H9 (cell line): ENCODE measurements around the gene MTFP1. TPM values are rescaled to one million over a fixed set of nuclear protein-coding genes. Genes with fewer than 3 reads are reported as not detected.
"Not testable (repeated sequence)": the region's sequence is repeated elsewhere in the genome, so short reads cannot be mapped to it uniquely, and the experiment has no call there.

ENCODE experiments used
- DNase-seq: peaks from one replicate; pipeline ENCODE4 v3.0.0-alpha.2; 2017
- H2AFZ ChIP-seq: one replicate; pipeline ENCODE4 v1.6.1; 2013; ENCODE audit warnings: mild to moderate bottlenecking, low read length, control low read depth, moderate library complexity
- H2AK5ac ChIP-seq: 2 replicates; pipeline ENCODE4 v1.6.1; 2013; ENCODE audit warnings: low read length, control low read depth, mixed read lengths; ENCODE audit not compliant: insufficient read length
- H2BK120ac ChIP-seq: one replicate; pipeline ENCODE4 v1.6.1; 2013; ENCODE audit warnings: low read depth, mild to moderate bottlenecking, low read length, control low read depth, inconsistent platforms; ENCODE audit not compliant: poor library complexity, severe bottlenecking
- H2BK12ac ChIP-seq: 2 replicates; pipeline ENCODE4 v1.6.1; 2013; ENCODE audit warnings: low read length, control low read depth, mixed read lengths, low read depth; ENCODE audit not compliant: insufficient read length
- H2BK15ac ChIP-seq: 2 replicates; pipeline ENCODE4 v1.6.1; 2013; ENCODE audit warnings: low read depth, low read length, control low read depth
- H2BK20ac ChIP-seq: one replicate; pipeline ENCODE4 v1.6.1; 2013; ENCODE audit warnings: low read depth, mild to moderate bottlenecking, low read length, control low read depth, inconsistent platforms; ENCODE audit not compliant: poor library complexity, severe bottlenecking
- H2BK5ac ChIP-seq: 2 replicates; pipeline ENCODE4 v1.6.1; 2013; ENCODE audit warnings: low read length, control low read depth, mixed read lengths; ENCODE audit not compliant: insufficient read length
- H3K14ac ChIP-seq: 2 replicates; pipeline ENCODE4 v1.6.1; 2013; ENCODE audit warnings: low read length, control low read depth; ENCODE audit not compliant: insufficient read depth
- H3K18ac ChIP-seq: 2 replicates; pipeline ENCODE4 v1.6.1; 2013; ENCODE audit warnings: low read depth, mild to moderate bottlenecking, mixed read lengths, low read length, control low read depth; ENCODE audit not compliant: insufficient read length
- H3K23ac ChIP-seq: 2 replicates; pipeline ENCODE4 v1.6.1; 2013; ENCODE audit warnings: low read length, control low read depth, mixed read lengths, low read depth; ENCODE audit not compliant: insufficient read length
- H3K23me2 ChIP-seq: 2 replicates; pipeline ENCODE4 v1.6.1; 2013; ENCODE audit warnings: low read depth, mild to moderate bottlenecking, mixed read lengths, low read length, control low read depth; ENCODE audit not compliant: insufficient read length, poor library complexity, severe bottlenecking
- H3K27ac ChIP-seq: 2 replicates; pipeline ENCODE4 v1.5.1; 2013; ENCODE audit warnings: low read length, control low read depth, mixed read lengths, low read depth; ENCODE audit not compliant: insufficient read length
- H3K27me3 ChIP-seq: 2 replicates; pipeline ENCODE4 v1.6.1; 2013; ENCODE audit warnings: low read length, control low read depth, inconsistent platforms; ENCODE audit not compliant: insufficient read depth
- H3K4ac ChIP-seq: 2 replicates; pipeline ENCODE4 v1.6.1; 2013; ENCODE audit warnings: low read depth, mild to moderate bottlenecking, control low read depth, inconsistent platforms, low read length, moderate library complexity
- H3K4me1 ChIP-seq: 2 replicates; pipeline ENCODE4 v1.6.1; 2013; ENCODE audit warnings: low read length, control low read depth, inconsistent platforms; ENCODE audit not compliant: insufficient read depth
- H3K4me2 ChIP-seq: 2 replicates; pipeline ENCODE4 v1.6.1; 2013; ENCODE audit warnings: low read length, control low read depth, mixed read lengths; ENCODE audit not compliant: insufficient read length, insufficient read depth
- H3K56ac ChIP-seq: 2 replicates; pipeline ENCODE4 v1.6.1; 2013; ENCODE audit warnings: low read depth, mild to moderate bottlenecking, mixed read lengths, low read length, control low read depth; ENCODE audit not compliant: insufficient read length
- H3K79me1 ChIP-seq: 2 replicates; pipeline ENCODE4 v1.6.1; 2013; ENCODE audit warnings: low read depth, mild to moderate bottlenecking, moderate library complexity, low read length, control low read depth, inconsistent platforms; ENCODE audit not compliant: insufficient read depth, poor library complexity, severe bottlenecking
- H3K79me2 ChIP-seq: 2 replicates; pipeline ENCODE4 v1.6.1; 2013; ENCODE audit warnings: low read length, control low read depth, inconsistent platforms; ENCODE audit not compliant: insufficient read depth
- H3K9ac ChIP-seq: 2 replicates; pipeline ENCODE4 v1.6.1; 2013; ENCODE audit warnings: low read length, control low read depth, mixed read lengths; ENCODE audit not compliant: insufficient read length; ENCODE audit errors: extremely low read depth
- H3K9me3 ChIP-seq: one replicate; pipeline ENCODE4 v1.6.1; 2013; ENCODE audit warnings: low read depth, low read length, inconsistent platforms; ENCODE audit not compliant: control insufficient read depth
- H3T11ph ChIP-seq: one replicate; pipeline ENCODE4 v1.6.1; 2013; ENCODE audit warnings: mild to moderate bottlenecking, low read length, control low read depth, inconsistent platforms
- H4K20me1 ChIP-seq: one replicate; pipeline ENCODE4 v1.6.1; 2013; ENCODE audit not compliant: control insufficient read depth, insufficient read length, insufficient read depth
- H4K5ac ChIP-seq: 2 replicates; pipeline ENCODE4 v1.6.1; 2013; ENCODE audit warnings: low read depth, mild to moderate bottlenecking, mixed read lengths, low read length, control low read depth; ENCODE audit not compliant: insufficient read length
- H4K8ac ChIP-seq: replicated peaks from 2 replicates; pipeline ENCODE4 v1.6.1; 2013; ENCODE audit warnings: low read length, control low read depth, mixed read lengths, low read depth; ENCODE audit not compliant: insufficient read length
- H4K91ac ChIP-seq: 2 replicates; pipeline ENCODE4 v1.6.1; 2013; ENCODE audit warnings: low read depth, mild to moderate bottlenecking, moderate library complexity, mixed read lengths, low read length, control low read depth; ENCODE audit not compliant: insufficient read length
- H3K27ac Mint-ChIP-seq, 3 experiments: 2 replicates in 2 of 3; 3 replicates in 1 of 3; pipeline ENCODE4 v1.8.0; 2020 to 2021; ENCODE audit warnings: mixed read lengths in 3 of 3, mild to moderate bottlenecking in 1 of 3, moderate library complexity in 1 of 3
- H3K27me3 Mint-ChIP-seq: 2 replicates; pipeline ENCODE4 v1.8.0; 2021; ENCODE audit warnings: low read depth, mild to moderate bottlenecking, moderate library complexity, mixed read lengths
- H3K36me3 Mint-ChIP-seq, 3 experiments: 2 replicates in 2 of 3; 3 replicates in 1 of 3; pipeline ENCODE4 v1.8.0; 2020 to 2021; ENCODE audit warnings: low read depth in 3 of 3, mixed read lengths in 3 of 3; ENCODE audit not compliant: insufficient read depth in 1 of 3
- H3K4me1 Mint-ChIP-seq, 2 experiments: 2 replicates each; pipeline ENCODE4 v1.8.0; 2020; ENCODE audit warnings: mixed read lengths in 2 of 2
- H3K4me3 Mint-ChIP-seq, 2 experiments: 2 replicates in 1 of 2; 3 replicates in 1 of 2; pipeline ENCODE4 v1.8.0; 2020 to 2021; ENCODE audit warnings: mild to moderate bottlenecking in 2 of 2, mixed read lengths in 2 of 2, moderate library complexity in 1 of 2
- H3K9me3 Mint-ChIP-seq, 2 experiments: 2 replicates in 1 of 2; 3 replicates in 1 of 2; pipeline ENCODE4 v1.8.0; 2020; ENCODE audit warnings: mild to moderate bottlenecking in 2 of 2, mixed read lengths in 2 of 2, moderate library complexity in 1 of 2
- WGBS: extraction: QIAGEN DNeasy Blood & Tissue Kit; methylation state at CpG from one replicate; pipeline ENCODE4 v1.1.7; 2013; ENCODE audit warnings: missing lambda C conversion rate, low lambda C conversion rate, mixed read lengths; ENCODE audit not compliant: insufficient read length; ENCODE audit errors: extremely low coverage; 5-methylcytosine and 5-hydroxymethylcytosine counted together
- total RNA-seq: library from RNA; stranded (reverse); gene quantifications from 2 replicates; pipeline ENCODE4 v1.2.1, GENCODE V29; 2021
- TF ChIP-seq, protein P1 (sequence below): fragments of 200-600 bp; sonication (generic); conservative IDR thresholded peaks from 3 replicates; pipeline ENCODE4 v1.8.0; 2021; ENCODE audit warnings: antibody characterized with exemption, mild to moderate bottlenecking

The MTFP1 gene
- total RNA-seq, 1 experiment from 2014 or later, result 46.8 TPM

DNA sequence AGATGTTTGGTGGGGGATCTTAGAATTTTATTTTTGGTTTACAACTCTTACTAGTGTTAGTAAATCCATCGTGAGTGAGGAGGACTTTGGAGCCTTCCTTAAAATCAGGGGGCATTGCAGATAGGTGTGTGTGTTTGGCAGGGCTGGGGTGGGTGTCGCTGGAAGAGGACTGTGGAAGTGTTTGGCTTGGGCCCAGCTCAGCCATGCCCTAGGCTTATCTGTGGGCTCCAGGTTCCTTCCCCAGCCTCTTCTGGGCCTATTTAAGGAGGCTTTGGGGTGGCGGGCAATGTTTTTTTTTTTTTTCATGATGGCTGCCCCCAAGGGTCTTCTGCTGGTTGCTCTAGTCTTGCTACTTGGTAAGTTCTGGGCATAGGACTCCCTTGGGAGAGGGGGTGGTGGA, 22.1 kb downstream of the MTFP1 start:
- no peak overlapping the region for H2AFZ ChIP-seq
- no peak overlapping the region for H3K27ac Mint-ChIP-seq
- H4K20me1 ChIP-seq, result no peaks in the 10 kb centered on the region
- no peak overlapping the region for H2BK12ac ChIP-seq
- no peak overlapping the region for H3K4me2 ChIP-seq
- no peak overlapping the region for H4K8ac ChIP-seq
- H3K14ac ChIP-seq, result no peak overlapping the region
- TF ChIP-seq, protein P1, sequence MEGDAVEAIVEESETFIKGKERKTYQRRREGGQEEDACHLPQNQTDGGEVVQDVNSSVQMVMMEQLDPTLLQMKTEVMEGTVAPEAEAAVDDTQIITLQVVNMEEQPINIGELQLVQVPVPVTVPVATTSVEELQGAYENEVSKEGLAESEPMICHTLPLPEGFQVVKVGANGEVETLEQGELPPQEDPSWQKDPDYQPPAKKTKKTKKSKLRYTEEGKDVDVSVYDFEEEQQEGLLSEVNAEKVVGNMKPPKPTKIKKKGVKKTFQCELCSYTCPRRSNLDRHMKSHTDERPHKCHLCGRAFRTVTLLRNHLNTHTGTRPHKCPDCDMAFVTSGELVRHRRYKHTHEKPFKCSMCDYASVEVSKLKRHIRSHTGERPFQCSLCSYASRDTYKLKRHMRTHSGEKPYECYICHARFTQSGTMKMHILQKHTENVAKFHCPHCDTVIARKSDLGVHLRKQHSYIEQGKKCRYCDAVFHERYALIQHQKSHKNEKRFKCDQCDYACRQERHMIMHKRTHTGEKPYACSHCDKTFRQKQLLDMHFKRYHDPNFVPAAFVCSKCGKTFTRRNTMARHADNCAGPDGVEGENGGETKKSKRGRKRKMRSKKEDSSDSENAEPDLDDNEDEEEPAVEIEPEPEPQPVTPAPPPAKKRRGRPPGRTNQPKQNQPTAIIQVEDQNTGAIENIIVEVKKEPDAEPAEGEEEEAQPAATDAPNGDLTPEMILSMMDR, result no peak
- H2AK5ac ChIP-seq, result no peak overlapping the region
- DNase-seq, result no peak
- no peak overlapping the region for H2BK5ac ChIP-seq
- no peak overlapping the region for H3K23ac ChIP-seq
- H2BK20ac ChIP-seq, result no peak overlapping the region
- no peaks in the 10 kb centered on the region; the same call in 1 of the 2 replicates for H3K27me3 Mint-ChIP-seq
- no peak overlapping the region for H3K27ac ChIP-seq
- no peaks in the 10 kb centered on the region for H3K9me3 Mint-ChIP-seq
- no CpG with 5 or more reads among the region's 3 CpGs for WGBS
- H2BK120ac ChIP-seq, result no peak overlapping the region
- no peaks in the 10 kb centered on the region for H3K36me3 Mint-ChIP-seq
- no peaks in the 10 kb centered on the region for H3K79me2 ChIP-seq
- no peaks in the 10 kb centered on the region for H3K4me1 ChIP-seq
- H3K79me1 ChIP-seq, result no peaks in the 10 kb centered on the region
- H3K27me3 ChIP-seq, result no peaks in the 10 kb centered on the region
- peaks cover 13 to 15% of the 10 kb centered on the region in 2 experiments for H3K4me1 Mint-ChIP-seq
- no peak overlapping the region for H3T11ph ChIP-seq
- no peaks in the 10 kb centered on the region for H3K9me3 ChIP-seq
- no peak overlapping the region for H4K5ac ChIP-seq
- no peak overlapping the region for H3K18ac ChIP-seq
- no peak overlapping the region for H2BK15ac ChIP-seq
- no peak overlapping the region for H4K91ac ChIP-seq
- H3K4me3 Mint-ChIP-seq, result no peak overlapping the region
- no peak overlapping the region for H3K4ac ChIP-seq
- H3K56ac ChIP-seq, result no peak overlapping the region
- no peak overlapping the region for H3K9ac ChIP-seq
- H3K23me2 ChIP-seq, result no peaks in the 10 kb centered on the region

- H3K9ac ChIP-seq, H3K9me3 Mint-ChIP-seq, H3K4me1 Mint-ChIP-seq, DNase-seq, H4K20me1 ChIP-seq, H3K56ac ChIP-seq, H2BK12ac ChIP-seq, H3K4me2 ChIP-seq, H2BK20ac ChIP-seq, H4K5ac ChIP-seq, H3K4me3 Mint-ChIP-seq, H3K4ac ChIP-seq, H3K36me3 Mint-ChIP-seq, H3K23ac ChIP-seq, H3K14ac ChIP-seq, H3K4me1 ChIP-seq, H3K23me2 ChIP-seq, H4K8ac ChIP-seq, H2AFZ ChIP-seq, H3K27ac ChIP-seq, H2BK15ac ChIP-seq, H2BK120ac ChIP-seq, H3K9me3 ChIP-seq, H3K27me3 ChIP-seq, H3K27ac Mint-ChIP-seq, H3K79me2 ChIP-seq, H3K27me3 Mint-ChIP-seq, H2BK5ac ChIP-seq, H3K18ac ChIP-seq, H3K79me1 ChIP-seq, H4K91ac ChIP-seq, H2AK5ac ChIP-seq, H3T11ph ChIP-seq: not testable (repeated sequence)
- WGBS, result no CpG with 5 or more reads among the region's 9 CpGs
These were observed 25.9 kb downstream of the MTFP1 start for GRCh38 chr22:30451488-30451887.
